MV-4-11 (cell line): Measurements from ENCODE around the gene HDAC11.
"Not testable (repeated sequence)": the region's sequence is repeated elsewhere in the genome, so short reads cannot be mapped to it uniquely, and the experiment has no call there.

Source experiments
- DNase-seq: peaks from one replicate; lab custom pipeline; 2025; lab: John Stamatoyannopoulos, UW

HDAC11 gene

DNA sequence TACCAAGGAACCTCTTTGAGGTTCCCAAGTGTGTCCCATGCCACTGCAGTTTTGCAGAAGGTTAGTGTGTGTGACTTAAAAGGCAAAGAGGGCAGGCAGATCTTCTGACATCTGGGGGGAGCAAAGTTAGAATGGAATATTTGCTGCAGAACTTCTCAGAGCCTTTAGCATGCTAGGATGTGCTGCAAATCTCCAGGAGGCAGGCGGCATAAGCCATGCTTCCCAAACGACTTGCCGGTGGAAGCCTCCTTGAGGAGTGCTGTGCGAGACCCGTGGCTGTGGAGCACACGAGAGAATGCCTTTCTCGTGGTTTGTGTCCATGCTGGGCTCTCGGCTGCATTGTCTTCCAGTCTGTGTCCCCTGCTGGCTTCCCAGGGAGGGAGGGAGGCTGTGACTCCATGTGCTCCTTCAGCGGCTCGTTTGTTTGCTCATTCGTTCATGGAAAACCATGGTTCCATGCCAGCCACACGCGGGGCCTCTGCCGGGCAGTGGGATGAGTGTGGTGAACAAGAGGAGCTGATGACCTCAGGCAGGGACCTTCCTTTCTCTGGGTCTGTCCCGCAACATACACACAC lies 13.8 kb downstream of the HDAC11 start:
- DNase-seq, result no peak

DNA sequence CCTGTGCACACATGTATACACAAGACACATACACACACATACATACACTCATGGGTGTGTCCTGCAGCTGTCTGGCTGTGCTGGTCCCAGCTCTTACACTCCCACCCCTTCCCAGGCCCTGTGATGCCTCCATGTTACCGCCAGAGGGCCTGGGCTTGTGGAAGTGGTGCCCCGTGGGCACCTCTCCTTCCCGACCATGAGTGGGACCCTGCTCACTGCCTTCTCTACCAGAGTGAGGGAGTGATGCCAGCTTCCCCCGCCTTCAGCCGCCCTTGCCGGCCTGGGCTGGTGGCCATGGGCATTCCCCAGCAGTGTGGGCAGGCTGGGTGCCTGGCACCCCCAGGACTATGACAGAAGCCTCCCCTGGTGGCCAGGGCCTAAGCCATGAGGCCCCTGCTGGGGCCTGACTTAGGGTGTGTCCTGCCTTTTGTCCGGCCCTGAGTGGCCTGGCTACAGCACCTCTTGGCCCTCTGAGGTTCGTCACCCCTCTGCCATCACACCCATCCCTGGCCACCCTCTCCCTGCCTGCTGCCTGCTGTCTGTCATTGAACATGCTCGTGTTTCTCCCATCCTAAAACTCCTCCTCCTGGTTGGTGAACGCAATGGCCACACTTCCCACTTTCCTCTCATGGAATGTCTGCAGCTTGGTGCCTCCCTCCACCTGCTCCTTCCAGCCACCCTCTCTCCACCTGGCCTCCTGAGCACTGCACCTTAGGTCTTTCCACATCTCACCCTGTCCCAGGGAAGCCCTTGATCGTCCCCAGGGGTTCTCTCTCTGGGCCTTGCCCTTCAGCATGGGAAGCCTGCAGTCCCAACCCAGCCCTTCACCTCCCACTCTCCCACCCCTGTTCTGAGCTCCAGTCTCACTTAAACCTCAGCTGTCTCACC lies 14.6 kb downstream of the HDAC11 start:
- peak; percentile 8 for DNase-seq

DNA sequence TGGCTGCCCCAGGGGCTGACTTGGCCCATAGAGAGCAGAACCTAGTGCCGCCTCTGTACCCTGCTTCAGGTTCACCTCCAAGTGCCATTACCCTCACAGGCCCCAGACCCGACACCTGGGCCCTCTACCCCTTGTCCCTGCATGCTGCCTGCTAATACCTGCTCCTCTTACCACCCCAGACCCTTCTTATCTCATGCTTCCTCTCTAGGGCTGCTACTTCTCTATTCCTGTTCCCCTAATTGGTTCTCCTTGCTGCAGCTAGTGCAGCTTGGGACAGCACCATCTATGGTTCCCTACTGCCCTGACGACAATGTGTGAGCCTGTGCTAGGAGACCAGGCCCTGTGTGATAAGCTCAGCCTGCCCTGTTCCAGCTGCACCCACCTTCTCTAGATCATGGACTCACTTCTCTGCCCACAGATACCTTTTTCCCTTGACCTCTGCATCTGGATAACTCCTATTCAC lies 15.3 kb downstream of the HDAC11 start:
- peak; percentile 19 for DNase-seq

DNA sequence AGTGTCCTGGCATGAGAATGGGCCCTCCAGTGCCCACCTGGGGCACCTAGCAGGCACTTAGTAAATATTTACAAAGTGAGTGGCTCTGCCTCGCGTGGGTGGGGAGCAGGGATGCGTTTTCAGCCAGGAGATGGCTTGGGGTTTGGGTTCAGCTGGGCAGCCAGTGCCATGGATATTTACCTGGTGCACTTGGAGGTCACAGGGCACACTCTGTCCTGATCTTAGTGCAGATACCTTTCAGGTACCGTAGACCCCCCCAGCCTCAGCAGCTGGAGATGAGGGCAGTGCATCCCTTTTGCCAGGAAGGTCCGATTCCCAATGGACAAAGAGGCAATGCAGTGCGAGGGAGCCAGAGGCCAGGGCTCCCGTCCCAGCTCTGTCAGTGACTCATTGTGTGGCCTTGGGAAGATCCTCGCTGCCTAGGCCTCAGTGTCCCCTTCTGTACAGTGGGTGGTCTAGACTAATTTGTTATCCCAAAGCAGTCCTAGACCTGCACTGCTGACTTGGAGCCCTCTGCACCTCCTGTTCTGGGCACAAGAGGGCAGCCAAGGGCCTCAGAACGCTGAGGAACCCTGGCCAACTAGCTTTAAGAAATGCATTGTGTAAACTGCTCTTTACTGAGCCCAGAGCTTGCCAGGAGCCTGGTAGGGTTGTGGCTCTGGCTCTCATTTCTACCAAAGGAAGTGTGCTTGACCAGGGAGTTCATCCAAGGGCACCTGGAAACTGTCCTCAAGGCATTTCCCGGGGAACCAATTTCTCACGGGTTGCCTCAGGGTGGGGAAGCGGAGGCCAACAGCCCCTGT lies 16.0 kb downstream of the HDAC11 start:
- DNase-seq, result peak; percentile 79

DNA sequence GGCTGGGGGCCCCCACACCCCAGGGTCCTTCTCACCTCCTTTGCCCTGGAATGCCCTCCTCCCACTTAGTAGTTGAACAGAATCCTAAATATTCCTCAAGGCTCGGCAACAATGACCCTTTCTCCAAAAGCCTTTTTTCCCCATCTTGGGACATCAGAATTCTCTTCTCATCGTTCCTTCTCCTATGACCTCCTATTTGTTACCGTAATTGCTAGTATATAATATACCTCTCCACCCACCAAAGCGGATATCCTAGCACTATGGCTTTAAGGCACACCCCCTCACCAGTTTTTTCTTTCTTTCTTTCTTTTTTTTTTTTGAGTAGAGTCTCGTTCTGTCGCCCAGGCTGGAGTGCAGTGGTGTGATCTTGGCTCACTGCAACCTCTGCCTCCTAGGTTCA lies 16.8 kb downstream of the HDAC11 start:
- no peak for DNase-seq

DNA sequence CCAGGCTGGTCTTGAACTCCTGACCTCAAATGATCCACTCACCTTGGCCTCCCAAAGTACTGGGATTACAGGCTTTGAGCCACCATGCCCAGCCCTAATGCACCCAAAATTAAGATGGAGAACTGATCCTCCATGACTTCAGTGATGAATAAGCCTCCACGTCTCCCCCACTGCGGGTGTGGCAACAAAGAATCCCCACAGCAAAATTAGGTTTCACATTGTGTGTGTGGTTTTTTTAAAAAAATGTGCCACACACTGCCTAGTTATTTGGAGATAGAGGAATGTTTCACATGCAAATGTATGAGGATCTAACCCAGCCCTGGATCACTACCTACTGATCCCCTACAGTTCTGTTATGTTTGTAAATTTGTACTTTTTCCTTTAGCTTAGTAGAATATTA lies 17.3 kb downstream of the HDAC11 start:
- peak; percentile 76 for DNase-seq

DNA sequence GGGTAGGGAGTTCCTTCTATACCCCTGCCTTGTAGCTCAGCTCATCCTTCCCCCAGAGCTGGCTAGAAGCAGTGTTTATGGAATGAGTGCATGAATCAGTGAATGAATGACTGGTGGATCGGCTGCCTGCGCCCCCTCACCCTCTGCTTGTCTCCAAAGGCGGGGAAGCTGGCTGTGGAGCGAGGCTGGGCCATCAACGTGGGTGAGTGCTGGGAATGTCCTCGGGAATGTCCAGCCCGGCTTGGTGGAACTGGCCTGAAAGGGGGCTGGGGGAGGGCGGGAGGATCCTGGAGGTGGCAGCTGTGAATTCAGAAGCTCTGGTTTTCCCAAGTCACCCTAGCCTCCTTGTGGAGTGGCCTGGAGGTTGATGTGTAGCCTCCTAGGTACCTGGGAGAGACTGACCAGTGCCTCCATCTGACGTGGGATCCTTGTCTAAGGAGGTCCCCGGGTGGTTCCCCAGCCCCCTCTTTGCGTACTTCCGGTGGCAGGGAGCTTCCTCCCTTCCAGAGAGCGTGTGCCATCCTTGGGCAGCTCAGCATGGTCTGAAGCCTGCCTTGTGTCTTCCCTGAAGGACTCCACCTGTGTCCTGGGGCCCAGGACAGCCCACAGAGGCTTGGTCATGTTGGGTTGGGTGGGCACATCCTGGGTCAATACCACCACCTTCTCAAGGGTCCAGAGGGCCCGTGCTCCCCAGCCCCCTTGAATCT lies 18.4 kb downstream of the HDAC11 start:
- no peak for DNase-seq

DNA sequence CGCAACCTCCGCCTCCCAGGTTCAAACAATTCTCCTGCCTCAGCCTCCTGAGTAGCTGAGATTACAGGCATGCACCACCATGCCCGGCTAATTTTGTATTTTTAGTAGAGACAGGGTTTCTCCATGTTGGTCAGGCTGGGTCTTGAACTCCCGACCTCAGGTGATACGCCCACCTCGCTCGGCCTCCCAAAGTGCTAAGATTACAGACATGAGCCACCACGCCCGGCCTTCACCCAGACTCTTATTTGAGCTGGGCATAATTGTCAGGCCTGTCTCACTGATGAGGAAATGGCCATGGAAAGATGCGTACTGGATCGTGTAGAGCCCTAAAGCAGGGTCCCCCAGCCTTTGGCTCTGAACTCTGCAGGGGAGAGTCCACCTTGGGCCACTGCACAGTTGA lies 19.1 kb downstream of the HDAC11 start:
- DNase-seq, result not testable (repeated sequence)

DNA sequence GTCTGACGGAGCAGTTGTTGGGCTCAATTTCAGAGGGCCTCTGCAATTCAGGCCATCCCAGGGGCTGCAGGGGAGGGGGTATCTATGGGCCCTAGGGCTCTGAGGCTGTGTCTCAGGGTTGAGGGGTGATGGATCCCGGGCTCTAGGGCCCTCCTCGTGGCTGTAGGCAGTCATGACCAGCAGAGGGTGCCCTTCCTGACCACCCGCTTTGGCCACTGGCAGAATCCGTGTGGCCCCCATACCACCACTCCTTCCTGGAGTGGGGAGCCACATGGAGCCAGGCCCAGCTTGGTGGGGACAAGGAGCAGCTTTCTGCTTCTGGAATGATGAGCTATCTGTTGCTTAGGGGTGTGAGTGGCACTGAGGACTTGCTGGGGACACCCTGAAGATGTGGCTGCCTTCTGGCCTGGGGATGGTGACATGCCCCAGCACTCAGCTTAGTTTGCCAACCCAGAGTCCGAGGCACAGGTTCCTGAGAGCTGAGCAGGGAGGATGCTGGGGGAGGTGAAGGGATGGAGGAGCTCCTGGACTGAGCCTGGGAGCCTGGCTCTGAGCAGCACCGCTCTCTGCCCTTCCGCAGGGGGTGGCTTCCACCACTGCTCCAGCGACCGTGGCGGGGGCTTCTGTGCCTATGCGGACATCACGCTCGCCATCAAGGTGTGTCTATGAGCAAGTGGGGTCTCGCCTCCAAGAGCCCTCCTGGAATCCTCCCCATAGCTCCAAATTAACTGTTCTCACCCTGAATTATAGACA lies 20.2 kb downstream of the HDAC11 start:
- DNase-seq, result no peak

DNA sequence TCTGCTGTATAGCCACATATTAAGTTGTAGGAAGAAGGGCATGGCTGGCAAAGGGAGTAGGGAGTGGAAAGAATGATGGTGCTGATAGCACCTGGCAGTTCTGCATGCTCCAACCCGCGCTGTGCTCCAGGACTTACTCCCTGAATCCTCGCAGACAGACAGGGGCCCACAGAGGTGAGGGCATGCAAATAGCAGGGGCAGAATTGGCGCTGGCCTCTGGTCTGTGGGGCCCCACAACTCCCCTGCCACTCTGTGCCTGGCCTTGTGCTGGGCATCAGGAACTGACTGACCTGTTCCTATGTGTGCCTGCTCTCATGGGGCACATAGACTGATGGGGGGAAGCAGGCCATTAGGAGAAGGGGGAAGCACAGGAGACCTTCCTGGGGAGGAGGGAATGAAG lies 20.9 kb downstream of the HDAC11 start:
- DNase-seq, result no peak

DNA sequence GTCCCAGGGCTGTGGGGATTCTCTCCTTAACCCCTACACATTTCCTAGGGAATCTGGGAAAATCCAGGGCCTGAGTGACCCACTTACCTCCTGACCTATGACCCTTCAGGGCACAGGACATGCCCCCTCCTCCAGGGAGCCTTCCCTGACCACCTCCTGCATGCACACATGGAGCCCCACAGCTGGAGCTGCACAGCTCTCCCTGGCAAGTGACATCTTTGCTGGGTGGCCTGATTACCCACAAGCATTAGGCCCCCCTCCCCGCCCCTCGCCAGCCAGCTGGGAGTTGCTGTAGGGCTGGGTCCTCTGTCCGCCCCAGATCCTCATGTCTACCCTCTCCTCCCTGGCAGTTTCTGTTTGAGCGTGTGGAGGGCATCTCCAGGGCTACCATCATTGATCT lies 21.4 kb downstream of the HDAC11 start:
- no peak for DNase-seq

DNA sequence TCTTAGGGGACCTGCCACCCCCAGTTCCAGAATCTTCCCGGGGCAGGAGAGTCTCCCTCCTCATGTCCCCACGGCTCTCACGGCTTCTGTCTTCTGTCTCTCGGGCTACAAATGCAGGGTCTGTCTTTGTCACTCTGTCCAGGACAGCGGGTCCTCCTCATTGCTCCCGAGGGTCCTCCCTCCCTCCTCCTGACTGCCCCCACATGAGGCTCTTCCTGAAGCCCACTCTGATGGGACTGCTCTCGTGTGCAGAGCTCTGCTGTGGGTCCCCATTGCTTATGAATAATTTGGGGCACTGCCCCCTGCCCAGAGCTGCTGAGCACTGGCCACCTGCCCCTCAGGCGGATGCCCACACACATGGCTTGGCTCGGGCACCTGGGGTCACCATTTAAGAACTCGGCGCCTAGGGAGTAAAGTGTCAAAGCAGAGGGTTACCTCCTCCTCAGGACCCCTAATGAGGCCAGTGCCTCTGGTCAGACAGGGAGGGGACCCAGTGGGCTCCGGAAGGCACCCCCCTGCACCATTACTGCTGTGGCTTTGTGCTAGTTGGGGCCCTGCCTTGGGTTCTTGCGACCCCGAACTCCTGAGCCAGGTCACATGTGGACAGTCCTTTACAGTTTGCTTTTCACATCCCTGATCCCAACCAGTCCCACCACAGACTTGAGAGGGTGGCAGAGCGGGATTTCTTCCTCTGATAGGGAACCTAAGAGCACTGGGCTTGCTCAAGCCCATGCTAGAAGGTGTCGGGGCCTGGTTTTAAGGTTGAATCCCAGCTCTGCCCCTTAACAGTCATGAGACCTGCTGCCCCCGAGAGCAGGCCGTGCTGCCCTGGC lies 22.1 kb downstream of the HDAC11 start:
- DNase-seq, result no peak

DNA sequence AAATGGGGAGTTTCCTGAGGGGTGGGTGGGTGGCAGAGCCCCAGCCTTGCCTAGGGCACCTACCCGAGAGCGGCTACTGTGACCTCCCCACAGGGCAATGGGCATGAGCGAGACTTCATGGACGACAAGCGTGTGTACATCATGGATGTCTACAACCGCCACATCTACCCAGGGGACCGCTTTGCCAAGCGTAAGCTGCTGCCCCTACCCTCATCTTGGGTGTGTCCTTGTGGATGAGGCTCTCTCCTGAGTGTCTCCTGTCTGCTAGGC lies 22.6 kb downstream of the HDAC11 start:
- DNase-seq, result no peak

DNA sequence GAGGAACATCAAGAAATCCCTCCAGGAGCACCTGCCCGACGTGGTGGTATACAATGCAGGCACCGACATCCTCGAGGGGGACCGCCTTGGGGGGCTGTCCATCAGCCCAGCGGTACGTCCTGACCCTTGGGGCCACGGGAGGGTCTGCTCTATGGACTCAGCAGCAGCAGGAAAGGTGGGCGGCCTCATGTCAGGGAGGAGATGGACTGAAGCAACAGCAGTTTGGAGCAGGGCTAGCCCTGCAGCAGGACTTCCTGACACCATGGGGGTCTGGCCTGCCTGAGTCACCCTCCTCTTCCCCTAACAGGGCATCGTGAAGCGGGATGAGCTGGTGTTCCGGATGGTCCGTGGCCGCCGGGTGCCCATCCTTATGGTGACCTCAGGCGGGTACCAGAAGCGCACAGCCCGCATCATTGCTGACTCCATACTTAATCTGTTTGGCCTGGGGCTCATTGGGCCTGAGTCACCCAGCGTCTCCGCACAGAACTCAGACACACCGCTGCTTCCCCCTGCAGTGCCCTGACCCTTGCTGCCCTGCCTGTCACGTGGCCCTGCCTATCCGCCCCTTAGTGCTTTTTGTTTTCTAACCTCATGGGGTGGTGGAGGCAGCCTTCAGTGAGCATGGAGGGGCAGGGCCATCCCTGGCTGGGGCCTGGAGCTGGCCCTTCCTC lies 24.2 kb downstream of the HDAC11 start:
- DNase-seq, result no peak

DNA sequence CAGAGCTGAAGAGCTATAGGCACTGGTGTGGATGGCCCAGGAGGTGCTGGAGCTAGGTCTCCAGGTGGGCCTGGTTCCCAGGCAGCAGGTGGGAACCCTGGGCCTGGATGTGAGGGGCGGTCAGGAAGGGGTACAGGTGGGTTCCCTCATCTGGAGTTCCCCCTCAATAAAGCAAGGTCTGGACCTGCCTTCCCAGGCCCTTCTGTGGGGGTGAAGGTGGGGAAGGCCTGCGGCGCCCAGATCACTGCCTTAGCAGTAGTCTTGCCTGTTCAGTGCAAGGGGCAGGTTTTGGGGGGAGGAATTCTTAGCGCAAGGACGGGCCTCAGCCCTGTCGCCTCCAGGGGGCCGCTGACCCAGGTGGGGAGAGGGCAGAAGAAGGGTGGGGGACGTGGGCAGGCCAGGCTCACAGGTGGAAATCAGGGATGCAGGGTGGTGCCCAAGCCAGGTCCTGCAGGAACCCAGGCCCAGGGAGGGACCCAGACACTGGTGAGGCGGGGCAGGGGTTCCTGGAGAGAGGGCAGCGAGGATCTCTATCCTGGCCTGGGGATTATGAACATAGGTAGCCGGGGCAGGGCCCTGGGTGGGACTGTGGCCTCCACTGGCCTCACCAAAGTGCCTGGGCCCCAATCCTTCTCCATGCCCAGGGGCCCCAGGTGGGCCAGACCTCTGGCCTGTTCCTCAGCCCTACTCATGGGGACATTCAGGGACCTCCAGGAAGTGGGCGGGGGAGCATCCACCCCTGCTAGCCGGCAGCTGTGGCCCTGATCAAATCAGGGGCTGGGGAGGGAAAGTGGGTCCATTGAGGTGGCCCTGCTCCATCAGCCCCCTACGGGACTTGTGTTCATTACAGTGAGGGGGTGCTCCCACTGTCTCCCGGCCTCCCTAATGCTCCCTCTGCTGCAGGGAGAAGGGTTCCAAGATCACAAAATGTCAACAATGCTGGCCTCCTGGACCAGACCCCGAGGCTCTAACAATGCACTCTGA lies 25.3 kb downstream of the HDAC11 start:
- no peak for DNase-seq

DNA sequence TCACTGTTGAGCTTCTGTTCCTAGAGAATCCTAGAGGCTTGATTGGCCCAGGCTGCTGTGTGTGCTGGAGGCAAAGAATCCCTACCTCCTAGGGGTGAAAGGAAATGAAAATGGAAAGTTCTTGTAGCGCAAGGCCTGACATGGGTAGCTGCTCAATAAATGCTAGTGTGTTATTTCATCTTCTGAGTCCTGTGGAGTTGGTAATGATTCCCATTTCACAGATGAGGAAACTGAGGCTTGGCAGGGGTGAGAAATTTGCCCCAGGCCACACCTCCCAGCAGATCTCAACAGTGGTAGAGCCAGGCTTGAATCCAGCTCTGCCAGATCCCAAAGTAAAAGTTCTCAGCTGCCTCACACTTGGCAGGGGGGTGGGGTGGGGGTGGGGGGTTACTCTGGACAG lies 26.1 kb downstream of the HDAC11 start:
- no peak for DNase-seq

DNA sequence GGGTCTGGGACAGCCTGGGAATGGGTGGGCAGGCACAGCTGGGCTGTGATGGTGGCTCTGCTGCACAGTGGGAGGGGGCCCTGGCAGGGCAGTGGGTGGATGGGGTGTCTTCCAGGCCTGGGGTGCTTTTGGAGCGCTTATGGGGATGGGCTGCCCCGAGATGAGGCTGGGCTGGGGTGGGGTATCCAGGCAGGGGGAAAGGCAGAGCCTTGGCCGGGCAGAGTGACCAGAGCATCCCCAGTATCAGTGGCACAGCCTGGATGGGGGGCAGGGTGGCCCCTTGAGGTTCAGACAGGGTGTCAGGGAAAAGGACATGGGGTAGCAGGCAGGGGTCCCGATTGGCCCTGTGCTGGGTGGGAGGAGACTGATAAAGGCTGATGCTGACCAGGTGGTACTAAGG lies 26.6 kb downstream of the HDAC11 start:
- no peak for DNase-seq

DNA sequence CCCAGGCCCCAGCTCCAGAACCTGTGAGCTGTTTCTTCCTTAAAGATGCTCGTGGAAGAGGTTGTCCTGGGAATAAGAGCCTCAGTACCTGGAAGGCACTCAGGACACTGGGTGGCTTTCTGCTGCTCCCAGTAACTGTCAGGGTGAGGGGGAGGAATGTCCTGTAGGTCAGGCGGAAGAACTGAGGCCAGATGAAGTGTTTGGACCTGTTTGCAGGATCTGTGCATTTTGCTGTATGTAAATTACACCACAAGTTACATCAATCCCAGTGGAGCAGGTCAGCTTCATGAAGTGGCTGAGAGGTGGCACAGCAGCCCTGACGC lies 27.1 kb downstream of the HDAC11 start:
- DNase-seq, result no peak
